NCI-H1694 treated with DMSO at 0.1 percent for 48 hours (cell line): ENCODE results near the gene NCAN.

Source experiments
- DNase-seq: peaks from one replicate; lab custom pipeline; 2025; lab: John Stamatoyannopoulos, UW

Gene NCAN

GRCh38 chr19:19260417-19261214 lies 48.9 kb downstream of the NCAN start:
- DNase-seq = no peak

- peak; percentile 22 for DNase-seq
Measured at GRCh38 chr19:19261350-19262189, 49.8 kb downstream of the NCAN start.

GRCh38 chr19:19262190-19263057 lies 50.7 kb downstream of the NCAN start:
- DNase-seq = no peak

GRCh38 chr19:19263886-19264487 lies 52.2 kb downstream of the NCAN start:
- DNase-seq = no peak

- DNase-seq = no peak
Measured at GRCh38 chr19:19267305-19267704, 55.5 kb downstream of the NCAN start.

GRCh38 chr19:19268453-19269385 lies 57.0 kb downstream of the NCAN start:
- DNase-seq = no peak

GRCh38 chr19:19269952-19270694 lies 58.4 kb downstream of the NCAN start:
- DNase-seq = no peak

- DNase-seq = no peak
Measured at GRCh38 chr19:19270749-19271571, 59.2 kb downstream of the NCAN start.

- no peak for DNase-seq
Measured at GRCh38 chr19:19271828-19272599, 60.3 kb downstream of the NCAN start.

- DNase-seq = peak; percentile 12
Measured at GRCh38 chr19:19274146-19274545, 62.4 kb downstream of the NCAN start.

- no peak for DNase-seq
Measured at GRCh38 chr19:19274716-19275565, 63.2 kb downstream of the NCAN start.

GRCh38 chr19:19276386-19276785 lies 64.6 kb downstream of the NCAN start:
- DNase-seq = no peak

GRCh38 chr19:19276851-19277250 lies 65.1 kb downstream of the NCAN start:
- no peak for DNase-seq

GRCh38 chr19:19278315-19278714 lies 66.6 kb downstream of the NCAN start:
- peak; percentile 85 for DNase-seq

- no peak for DNase-seq
Measured at GRCh38 chr19:19279062-19279612, 67.4 kb downstream of the NCAN start.

GRCh38 chr19:19279853-19280252 lies 68.1 kb downstream of the NCAN start:
- no peak for DNase-seq

- peak; percentile 67 for DNase-seq
Measured at GRCh38 chr19:19280561-19280960, 68.8 kb downstream of the NCAN start.
